Measurements from ENCODE around the gene NTSR1. TPM values are rescaled to one million over a fixed set of nuclear protein-coding genes. Genes with fewer than 3 reads are reported as not detected.

NTSR1 gene
- total and polyA plus RNA-seq, 3 donors from 2014 or later: 0.41 to 1.3 (median 0.81) TPM

GRCh38 chr20:62811720-62812119 is 103.1 kb downstream of the NTSR1 start:
- peaks cover 16% of the 10 kb centered on the region for H3K4me1 ChIP-seq
- H3K4me3 ChIP-seq: no peak overlapping the region
- TF ChIP-seq CTCF (IDR thresholded peaks at IDR 0.05) (no peak), POLR2A (IDR thresholded peaks at IDR 0.05) (no peak)
- H3K36me3 ChIP-seq (ENCODE audit: low read depth, missing control alignments): no peaks in the 10 kb centered on the region
- DNase-seq: no peak
- H3K27me3 ChIP-seq: no peaks in the 10 kb centered on the region
- intact Hi-C loops (cut with DNase I; ENCODE audit: low total_unique reads): loop anchor here (10.0 kb wide), 1 partner anchor 147 kb away; no protein-coding TSS in a partner anchor
- no peak overlapping the region for H3K27ac ChIP-seq
- H3K9me3 ChIP-seq: no peaks in the 10 kb centered on the region
- 81 to 95% methylated on average over 6 to 10 of the region's 10 CpGs for WGBS, 2 donors

Other genes starting within 250 kb of the NTSR1 start
- 10 to 100 TPM; 54.5 to 70.6 TPM for gene GATA5, start 232.8 kb upstream of the NTSR1 start, total RNA-seq
- 19.0 TPM for gene GATA5, start 232.8 kb upstream of the NTSR1 start, polyA plus RNA-seq (ENCODE audit: insufficient read depth, low read depth, low replicate concordance)
- gene SLCO4A1, start 66.3 kb upstream of the NTSR1 start, total RNA-seq: 10 to 100 TPM in 1 of 2 donors, 1 to 10 TPM in 1; 9.8 to 14.2 TPM
- gene SLCO4A1, start 66.3 kb upstream of the NTSR1 start, polyA plus RNA-seq (ENCODE audit: insufficient read depth, low read depth, low replicate concordance): 4.2 TPM
- 10 to 100 TPM; 52.5 to 56.7 TPM for gene MRGBP, start 87.6 kb downstream of the NTSR1 start, total RNA-seq
- 98.3 TPM for gene MRGBP, start 87.6 kb downstream of the NTSR1 start, polyA plus RNA-seq (ENCODE audit: insufficient read depth, low read depth, low replicate concordance)
- gene OGFR, start 96.0 kb downstream of the NTSR1 start, total RNA-seq: 10 to 100 TPM; 46.6 to 57.0 TPM
- 23.7 TPM for gene OGFR, start 96.0 kb downstream of the NTSR1 start, polyA plus RNA-seq (ENCODE audit: insufficient read depth, low read depth, low replicate concordance)
- 10 to 100 TPM; 19.1 to 50.6 TPM for gene COL9A3, start 108.2 kb downstream of the NTSR1 start, total RNA-seq
- gene COL9A3, start 108.2 kb downstream of the NTSR1 start, polyA plus RNA-seq (ENCODE audit: insufficient read depth, low read depth, low replicate concordance): 21.3 TPM
- 10 to 100 TPM; 66.4 to 85.3 TPM for gene TCFL5, start 153.0 kb downstream of the NTSR1 start, total RNA-seq
- 184 TPM for gene TCFL5, start 153.0 kb downstream of the NTSR1 start, polyA plus RNA-seq (ENCODE audit: insufficient read depth, low read depth, low replicate concordance)
- gene DIDO1, start 217.7 kb downstream of the NTSR1 start, total RNA-seq: 10 to 100 TPM; 98.6 to 99.7 TPM
- gene DIDO1, start 217.7 kb downstream of the NTSR1 start, polyA plus RNA-seq (ENCODE audit: insufficient read depth, low read depth, low replicate concordance): 50.5 TPM
- gene GID8, start 229.3 kb downstream of the NTSR1 start, total RNA-seq: 10 to 100 TPM; 41.9 to 42.6 TPM
- 27.3 TPM for gene GID8, start 229.3 kb downstream of the NTSR1 start, polyA plus RNA-seq (ENCODE audit: insufficient read depth, low read depth, low replicate concordance)
- 1 to 10 TPM; 2.9 to 3.2 TPM for gene SLC17A9, start 243.9 kb downstream of the NTSR1 start, total RNA-seq
- gene SLC17A9, start 243.9 kb downstream of the NTSR1 start, polyA plus RNA-seq (ENCODE audit: insufficient read depth, low read depth, low replicate concordance): 2.1 TPM

All from testis (tissue), 3 donors.